Measurements from ENCODE around the gene ARTN.

DNA sequence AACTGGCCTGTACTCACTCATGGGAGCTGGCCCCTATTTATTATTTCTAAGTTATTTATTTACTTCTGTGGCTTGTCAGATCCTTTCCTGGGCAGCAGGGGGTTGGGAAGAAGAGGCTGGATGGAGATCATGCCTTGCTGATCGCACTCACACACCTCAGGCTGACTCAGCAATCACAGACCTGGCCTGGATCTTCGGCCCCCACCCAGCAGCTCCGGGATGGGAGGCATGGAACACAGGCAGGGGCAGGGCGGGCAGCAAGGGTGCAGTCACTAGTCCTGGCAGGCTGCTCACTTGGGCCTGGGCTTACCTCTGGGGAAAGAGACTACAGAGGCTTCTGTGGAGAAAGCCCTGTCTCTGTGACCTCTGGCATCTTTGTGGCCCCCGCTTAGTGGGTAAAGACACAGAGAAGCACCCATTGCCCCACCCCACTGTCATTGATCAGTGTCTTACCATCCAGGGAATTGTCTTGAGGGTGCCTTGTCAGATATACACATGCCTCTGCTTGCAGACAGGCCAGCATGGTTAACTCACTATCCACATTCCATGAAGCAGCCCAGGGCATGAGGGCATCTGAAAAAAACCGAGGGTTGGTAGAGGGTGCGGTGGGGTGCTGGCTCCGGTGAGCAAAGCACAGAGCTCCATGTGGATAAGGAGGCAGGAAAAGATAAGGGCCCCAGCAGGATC lies 3.7 kb downstream of the ARTN start:
- TF ChIP-seq, protein P1, sequence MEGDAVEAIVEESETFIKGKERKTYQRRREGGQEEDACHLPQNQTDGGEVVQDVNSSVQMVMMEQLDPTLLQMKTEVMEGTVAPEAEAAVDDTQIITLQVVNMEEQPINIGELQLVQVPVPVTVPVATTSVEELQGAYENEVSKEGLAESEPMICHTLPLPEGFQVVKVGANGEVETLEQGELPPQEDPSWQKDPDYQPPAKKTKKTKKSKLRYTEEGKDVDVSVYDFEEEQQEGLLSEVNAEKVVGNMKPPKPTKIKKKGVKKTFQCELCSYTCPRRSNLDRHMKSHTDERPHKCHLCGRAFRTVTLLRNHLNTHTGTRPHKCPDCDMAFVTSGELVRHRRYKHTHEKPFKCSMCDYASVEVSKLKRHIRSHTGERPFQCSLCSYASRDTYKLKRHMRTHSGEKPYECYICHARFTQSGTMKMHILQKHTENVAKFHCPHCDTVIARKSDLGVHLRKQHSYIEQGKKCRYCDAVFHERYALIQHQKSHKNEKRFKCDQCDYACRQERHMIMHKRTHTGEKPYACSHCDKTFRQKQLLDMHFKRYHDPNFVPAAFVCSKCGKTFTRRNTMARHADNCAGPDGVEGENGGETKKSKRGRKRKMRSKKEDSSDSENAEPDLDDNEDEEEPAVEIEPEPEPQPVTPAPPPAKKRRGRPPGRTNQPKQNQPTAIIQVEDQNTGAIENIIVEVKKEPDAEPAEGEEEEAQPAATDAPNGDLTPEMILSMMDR (IDR thresholded peaks at IDR 0.05), result no peak
- TF ChIP-seq POLR2A (IDR thresholded peaks at IDR 0.05), result no peak
